Measurements from ENCODE around the gene CLCF1. TPM values are rescaled to one million over a fixed set of nuclear protein-coding genes. Genes with fewer than 3 reads are reported as not detected.
A peak's percentile ranks its signal among the peaks of the same experiment; 100 is the strongest.

CLCF1 gene
- total RNA-seq (1 to 10 TPM; 7.3 to 9.2 TPM), polyA plus RNA-seq (ENCODE audit: insufficient read length in 6 of 6) (10 to 100 TPM; 10.9 to 15.3 (median 12.3) TPM)
- long read RNA-seq, donor 1, partial matches to known transcripts, result 0 of 4 reads
- long read RNA-seq, donor 1, other reads (novel, unspliced or antisense), result 0 of 4 reads
- long read RNA-seq, donor 2, partial matches to known transcripts, result 0 of 2 reads
- long read RNA-seq, donor 2, other reads (novel, unspliced or antisense), result 0 of 2 reads
- long read RNA-seq, donor 3, partial matches to known transcripts, result 0 of 3 reads
- long read RNA-seq, donor 3, other reads (novel, unspliced or antisense), result 0 of 3 reads
- long read RNA-seq, donor 4, partial matches to known transcripts, result 0 of 3 reads
- long read RNA-seq, donor 4, other reads (novel, unspliced or antisense), result 1 of 3 reads
- long read RNA-seq, donor 5, partial matches to known transcripts, result 0 of 2 reads
- long read RNA-seq, donor 5, other reads (novel, unspliced or antisense), result 0 of 2 reads
- long read RNA-seq, donor 6, partial matches to known transcripts, result 0 of 1 reads
- long read RNA-seq, donor 6, other reads (novel, unspliced or antisense), result 0 of 1 reads
- long read RNA-seq, donor 7, result 0 reads
- long read RNA-seq, donor 8, transcript CLCF1-201 (3 exons, 1,844 nt), result major isoform, 5 of 5 reads
- long read RNA-seq, donor 8, partial matches to known transcripts, result 0 of 5 reads
- long read RNA-seq, donor 8, other reads (novel, unspliced or antisense), result 0 of 5 reads
- long read RNA-seq, donor 9, result 0 reads
- long read RNA-seq, donor 10, partial matches to known transcripts, result 3 of 5 reads
- long read RNA-seq, donor 10, other reads (novel, unspliced or antisense), result 0 of 5 reads
- long read RNA-seq, donor 11, result 0 reads
- long read RNA-seq, donor 12, result 0 reads

- Histone ChIP-seq H3K27me3 (no peaks in the 10 kb centered on the region), H3K9me3 (no peaks in the 10 kb centered on the region), H3K4me1 (peaks cover 18 to 67% of the 10 kb centered on the region in 2 donors), H3K4me3 (peak within 1 kb of the TSS; percentile 46 to 68), H3K27ac (peak within 1 kb of the TSS; percentile 85 to 89), H3K36me3 (no peaks in the 10 kb centered on the region)
- TF ChIP-seq, protein P1, sequence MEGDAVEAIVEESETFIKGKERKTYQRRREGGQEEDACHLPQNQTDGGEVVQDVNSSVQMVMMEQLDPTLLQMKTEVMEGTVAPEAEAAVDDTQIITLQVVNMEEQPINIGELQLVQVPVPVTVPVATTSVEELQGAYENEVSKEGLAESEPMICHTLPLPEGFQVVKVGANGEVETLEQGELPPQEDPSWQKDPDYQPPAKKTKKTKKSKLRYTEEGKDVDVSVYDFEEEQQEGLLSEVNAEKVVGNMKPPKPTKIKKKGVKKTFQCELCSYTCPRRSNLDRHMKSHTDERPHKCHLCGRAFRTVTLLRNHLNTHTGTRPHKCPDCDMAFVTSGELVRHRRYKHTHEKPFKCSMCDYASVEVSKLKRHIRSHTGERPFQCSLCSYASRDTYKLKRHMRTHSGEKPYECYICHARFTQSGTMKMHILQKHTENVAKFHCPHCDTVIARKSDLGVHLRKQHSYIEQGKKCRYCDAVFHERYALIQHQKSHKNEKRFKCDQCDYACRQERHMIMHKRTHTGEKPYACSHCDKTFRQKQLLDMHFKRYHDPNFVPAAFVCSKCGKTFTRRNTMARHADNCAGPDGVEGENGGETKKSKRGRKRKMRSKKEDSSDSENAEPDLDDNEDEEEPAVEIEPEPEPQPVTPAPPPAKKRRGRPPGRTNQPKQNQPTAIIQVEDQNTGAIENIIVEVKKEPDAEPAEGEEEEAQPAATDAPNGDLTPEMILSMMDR (IDR thresholded peaks at IDR 0.05), result no peak
- DNase-seq (peak in 3 of 4 donors; percentile 78 to 95 (median 84)), ATAC-seq (peak; percentile 48)
- intact Hi-C loops (cut with DNase I), result no loop called here
Measured at GRCh38 chr11:67372993-67373647, at the start of gene CLCF1. Gene CLCF1 (minus strand): TSS chr11:67373598. CDS start chr11:67373539, 59 bp downstream.

GRCh38 chr11:67422891-67423290 is 49.5 kb upstream of the CLCF1 start:
- H3K27me3 ChIP-seq, result peaks cover 0 to 10% of the 10 kb centered on the region in 2 donors
- no peaks in the 10 kb centered on the region for H3K36me3 ChIP-seq
- peaks cover 9 to 38% of the 10 kb centered on the region in 2 donors for H3K4me1 ChIP-seq
- H3K9me3 ChIP-seq, result no peaks in the 10 kb centered on the region
- TF ChIP-seq, protein P1 (IDR thresholded peaks at IDR 0.05), result no peak
- intact Hi-C loops (cut with DNase I), result no loop called here
- DNase-seq (no peak), ATAC-seq (no peak)
- H3K27ac ChIP-seq, result no peak overlapping the region
- no peak overlapping the region for H3K4me3 ChIP-seq

GRCh38 chr11:67421430-67422031 is 48.1 kb upstream of the CLCF1 start:
- Histone ChIP-seq H3K27ac (peak overlapping the region in 1 of 2 donors; percentile 86), H3K4me3 (peak overlapping the region in 1 of 2 donors; percentile 56), H3K4me1 (peaks cover 9 to 40% of the 10 kb centered on the region in 2 donors), H3K27me3 (peaks cover 0 to 10% of the 10 kb centered on the region in 2 donors), H3K9me3 (no peaks in the 10 kb centered on the region), H3K36me3 (no peaks in the 10 kb centered on the region)
- DNase-seq (no peak), ATAC-seq (peak; percentile 20)
- intact Hi-C loops (cut with DNase I), result no loop called here
- TF ChIP-seq, protein P1 (IDR thresholded peaks at IDR 0.05), result no peak

GRCh38 chr11:67420646-67421429 is 47.4 kb upstream of the CLCF1 start:
- no peaks in the 10 kb centered on the region for H3K9me3 ChIP-seq
- TF ChIP-seq, protein P1 (IDR thresholded peaks at IDR 0.05), result no peak
- peak overlapping the region; percentile 40 to 56 for H3K4me3 ChIP-seq
- H3K27ac ChIP-seq, result peak overlapping the region; percentile 85 to 86
- intact Hi-C loops (cut with DNase I), result no loop called here
- H3K36me3 ChIP-seq, result no peaks in the 10 kb centered on the region
- ATAC-seq (peak; percentile 97), DNase-seq (peak; percentile 90 to 100 (median 96))
- peaks cover 11 to 47% of the 10 kb centered on the region in 2 donors for H3K4me1 ChIP-seq
- H3K27me3 ChIP-seq, result peaks cover 0 to 17% of the 10 kb centered on the region in 2 donors
